Spleen (tissue), 7 donors: ENCODE data around the gene DBX2.

ENCODE experiments used
- POLR2A ChIP-seq, 3 donors: fragments of 450-650 bp; IDR thresholded peaks; one replicate each; pipeline ENCODE4 v1.5.1; 2017; ENCODE audit warnings: antibody characterized with exemption in 3 of 3, mild to moderate bottlenecking in 1 of 3
- POLR2AphosphoS5 ChIP-seq, 3 donors: sonication (generic); formaldehyde crosslinking; IDR thresholded peaks; one replicate each; pipeline ENCODE4 v1.5.1; 2017; ENCODE audit warnings: antibody characterized with exemption in 3 of 3
- TF ChIP-seq, protein P1 (sequence below), 11 experiments: fragments of 200-600 bp in 7 of 11; fragments of 450-650 bp in 4 of 11; sonication (generic) in 4 of 11; IDR thresholded peaks in 8 of 11; conservative IDR thresholded peaks in 3 of 11; 1 replicate in 7 of 11; 2 replicates in 4 of 11; pipeline versions ENCODE4 v1.4.0 to v1.8.0; 2016 to 2021; ENCODE audit warnings: antibody characterized with exemption in 11 of 11, inconsistent platforms in 4 of 11, mild to moderate bottlenecking in 1 of 11
- donor health status: DM: no; HTN: no; CAD: no; lungs with moderate emphysema.
- donor health status: DM: no; HTN: no; CAD: no.
- donor health status: DM: no; HTN: no; CAD: no.

DNA sequence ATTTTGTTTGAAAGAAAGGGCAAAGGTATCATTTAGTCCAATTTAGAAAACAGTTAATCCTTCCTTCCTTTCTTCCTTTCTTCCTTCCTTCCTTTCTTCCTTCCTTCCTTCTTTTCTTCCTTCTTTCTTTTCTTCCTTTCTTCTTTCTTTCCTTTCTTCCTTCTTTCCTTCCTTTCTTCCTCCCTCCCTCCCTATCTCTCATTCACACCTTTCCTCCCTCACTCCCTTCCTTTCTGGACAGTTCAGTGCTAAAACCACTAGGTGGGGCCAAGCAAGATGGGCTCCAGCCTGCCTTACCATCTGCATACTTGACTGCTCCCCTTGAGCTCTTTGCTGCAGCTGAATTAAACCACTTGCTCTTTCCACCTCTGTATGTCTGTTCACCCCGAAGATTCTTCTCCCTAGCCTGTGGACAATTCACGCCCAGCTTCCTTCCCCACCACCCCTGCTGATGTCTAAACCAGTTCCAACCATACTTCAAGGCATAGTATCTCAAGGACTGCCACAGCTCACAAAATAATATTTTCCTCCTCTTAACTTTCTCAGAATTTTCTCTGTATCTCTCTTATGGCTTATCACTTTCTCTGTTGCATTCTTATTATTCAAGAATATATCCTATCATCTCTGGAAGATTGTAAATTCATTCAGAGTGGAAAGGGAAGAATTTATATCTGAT, 78.0 kb downstream of the DBX2 start:
- TF ChIP-seq, protein P1, sequence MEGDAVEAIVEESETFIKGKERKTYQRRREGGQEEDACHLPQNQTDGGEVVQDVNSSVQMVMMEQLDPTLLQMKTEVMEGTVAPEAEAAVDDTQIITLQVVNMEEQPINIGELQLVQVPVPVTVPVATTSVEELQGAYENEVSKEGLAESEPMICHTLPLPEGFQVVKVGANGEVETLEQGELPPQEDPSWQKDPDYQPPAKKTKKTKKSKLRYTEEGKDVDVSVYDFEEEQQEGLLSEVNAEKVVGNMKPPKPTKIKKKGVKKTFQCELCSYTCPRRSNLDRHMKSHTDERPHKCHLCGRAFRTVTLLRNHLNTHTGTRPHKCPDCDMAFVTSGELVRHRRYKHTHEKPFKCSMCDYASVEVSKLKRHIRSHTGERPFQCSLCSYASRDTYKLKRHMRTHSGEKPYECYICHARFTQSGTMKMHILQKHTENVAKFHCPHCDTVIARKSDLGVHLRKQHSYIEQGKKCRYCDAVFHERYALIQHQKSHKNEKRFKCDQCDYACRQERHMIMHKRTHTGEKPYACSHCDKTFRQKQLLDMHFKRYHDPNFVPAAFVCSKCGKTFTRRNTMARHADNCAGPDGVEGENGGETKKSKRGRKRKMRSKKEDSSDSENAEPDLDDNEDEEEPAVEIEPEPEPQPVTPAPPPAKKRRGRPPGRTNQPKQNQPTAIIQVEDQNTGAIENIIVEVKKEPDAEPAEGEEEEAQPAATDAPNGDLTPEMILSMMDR (IDR thresholded peaks at IDR 0.05 in 8 of 11, conservative IDR thresholded peaks at IDR 0.05 in 3 of 11): peak in 3 of 11 experiments; percentile 12 to 15 (median 14)
- TF ChIP-seq POLR2AphosphoS5 (IDR thresholded peaks at IDR 0.05): no peak
- no peak for TF ChIP-seq POLR2A (IDR thresholded peaks at IDR 0.05)
